Loucy (cell line): Measurements from ENCODE around the gene GGT5.
"Not testable (repeated sequence)": the region's sequence is repeated elsewhere in the genome, so short reads cannot be mapped to it uniquely, and the experiment has no call there.

ENCODE experiments used
- H2AFZ ChIP-seq: fragments of 200-600 bp; sonication (generic); 2 replicates; pipeline ENCODE4 v1.6.0; 2016; ENCODE audit warnings: antibody characterized with exemption, mild to moderate bottlenecking, low read length, moderate library complexity
- H3F3A ChIP-seq: fragments of 200-600 bp; 2 replicates; pipeline ENCODE4 v1.6.0; 2016; ENCODE audit warnings: antibody characterized with exemption, low read depth, mild to moderate bottlenecking
- H3K27me3 ChIP-seq: fragments of 200-600 bp; sonication (generic); 2 replicates; pipeline ENCODE4 v1.6.1; 2014; ENCODE audit warnings: low read length, mild to moderate bottlenecking; ENCODE audit not compliant: insufficient read depth, poor library complexity, severe bottlenecking
- H3K36me3 ChIP-seq: fragments of 200-600 bp; sonication (generic); 2 replicates; pipeline ENCODE4 v1.6.1; 2016; ENCODE audit warnings: low read length; ENCODE audit not compliant: insufficient read depth
- H3K4me1 ChIP-seq: fragments of 200-600 bp; sonication (generic); 2 replicates; pipeline ENCODE4 v1.5.1; 2014; ENCODE audit warnings: low read length, mild to moderate bottlenecking; ENCODE audit not compliant: insufficient read depth, poor library complexity, severe bottlenecking
- H3K4me2 ChIP-seq: fragments of 200-600 bp; sonication (generic); 2 replicates; pipeline ENCODE4 v1.6.0; 2014; ENCODE audit warnings: antibody characterized with exemption, low read length, low read depth, mild to moderate bottlenecking; ENCODE audit not compliant: poor library complexity, severe bottlenecking
- H3K4me3 ChIP-seq: fragments of 200-600 bp; sonication (generic); 2 replicates; pipeline ENCODE4 v1.5.1; 2014; ENCODE audit warnings: low read length, mild to moderate bottlenecking, mixed read lengths; ENCODE audit not compliant: poor library complexity, severe bottlenecking
- H3K79me2 ChIP-seq: fragments of 200-600 bp; sonication (generic); 2 replicates; pipeline ENCODE4 v1.6.1; 2014; ENCODE audit warnings: low read length; ENCODE audit not compliant: insufficient read depth
- H3K9ac ChIP-seq: fragments of 200-600 bp; sonication (generic); 2 replicates; pipeline ENCODE4 v1.6.0; 2014; ENCODE audit warnings: mild to moderate bottlenecking, low read depth, low read length, moderate library complexity; ENCODE audit not compliant: poor library complexity, severe bottlenecking
- H3K9me2 ChIP-seq: fragments of 200-600 bp; sonication (generic); replicated peaks from 2 replicates; pipeline ENCODE4 v1.6.1; 2016; ENCODE audit warnings: low read depth, low read length, mixed read lengths
- H3K9me3 ChIP-seq: fragments of 200-600 bp; sonication (generic); 2 replicates; pipeline ENCODE4 v1.6.1; 2014; ENCODE audit warnings: mild to moderate bottlenecking, antibody characterized with exemption, low read length, low read depth; ENCODE audit not compliant: insufficient read depth
- H4K20me1 ChIP-seq: fragments of 200-600 bp; sonication (generic); 2 replicates; pipeline ENCODE4 v1.6.0; 2014; ENCODE audit warnings: antibody characterized with exemption, low read length, mild to moderate bottlenecking; ENCODE audit not compliant: insufficient read depth, poor library complexity, severe bottlenecking
- CTCF ChIP-seq: fragments of 200-600 bp; sonication (generic); conservative IDR thresholded peaks from 2 replicates; pipeline ENCODE4 v1.5.1; 2014; ENCODE audit warnings: mild to moderate bottlenecking, antibody characterized with exemption, low read length
- EZH2phosphoT487 ChIP-seq: fragments of 200-600 bp; IDR thresholded peaks from 2 replicates; pipeline ENCODE4 v1.6.1; 2018; ENCODE audit warnings: antibody characterized with exemption, mild to moderate bottlenecking, moderate library complexity, borderline replicate concordance

GGT5 gene

GRCh38 chr22:24248611-24249010, 3.7 kb upstream of the GGT5 start:
- H3K79me2 ChIP-seq: not testable (repeated sequence)

GRCh38 chr22:24247564-24248344, 2.9 kb upstream of the GGT5 start:
- Histone ChIP-seq H3K79me2 (no peaks in the 10 kb centered on the region), H3K9me2 (no peaks in the 10 kb centered on the region), H4K20me1 (no peaks in the 10 kb centered on the region), H3K36me3 (no peaks in the 10 kb centered on the region), H2AFZ (0 out of 2 replicates have a peak overlapping the region, but pooled peaks have one; percentile 64), H3F3A (no peaks in the 10 kb centered on the region), H3K9ac (no peak overlapping the region), H3K9me3 (no peaks in the 10 kb centered on the region), H3K4me1 (peaks cover 20% of the 10 kb centered on the region), H3K4me2 (no peak overlapping the region), H3K4me3 (no peak overlapping the region), H3K27me3 (no peaks in the 10 kb centered on the region)
- TF ChIP-seq CTCF (peak; percentile 76), EZH2phosphoT487 (no peak)

More at GRCh38 chr22:24248611-24249010, 3.7 kb upstream of the GGT5 start:
- H3K4me1 ChIP-seq: peaks cover 12% of the 10 kb centered on the region
- H2AFZ ChIP-seq, H3K4me3 ChIP-seq, H3K9me3 ChIP-seq, H3K9me2 ChIP-seq, H3K4me2 ChIP-seq, H3F3A ChIP-seq, H3K36me3 ChIP-seq, H3K27me3 ChIP-seq, H3K9ac ChIP-seq, H4K20me1 ChIP-seq: not testable (repeated sequence)

- no peak for TF ChIP-seq CTCF
- TF ChIP-seq EZH2phosphoT487: no peak
- Histone ChIP-seq H3K4me3 (no peak overlapping the region), H3K9me2 (no peaks in the 10 kb centered on the region), H3K4me1 (peaks cover 27% of the 10 kb centered on the region), H3F3A (no peaks in the 10 kb centered on the region), H3K9me3 (no peaks in the 10 kb centered on the region), H3K4me2 (no peak overlapping the region), H3K9ac (no peak overlapping the region), H3K36me3 (no peaks in the 10 kb centered on the region), H2AFZ (0 out of 2 replicates have a peak overlapping the region, but pooled peaks have one; percentile 64), H4K20me1 (no peaks in the 10 kb centered on the region), H3K79me2 (no peaks in the 10 kb centered on the region), H3K27me3 (no peaks in the 10 kb centered on the region)
Measured at GRCh38 chr22:24247011-24247507, 2.2 kb upstream of the GGT5 start.

GRCh38 chr22:24245584-24246561, 991 bp upstream of the GGT5 start:
- peaks cover 28% of the 10 kb centered on the region for H3K4me1 ChIP-seq
- not testable (repeated sequence) for H3K9ac ChIP-seq, H3K36me3 ChIP-seq

More at GRCh38 chr22:24245584-24246561, 991 bp upstream of the GGT5 start:
- H4K20me1 ChIP-seq, H3K79me2 ChIP-seq, H3F3A ChIP-seq, H2AFZ ChIP-seq, H3K4me2 ChIP-seq, H3K9me2 ChIP-seq, H3K27me3 ChIP-seq, H3K4me3 ChIP-seq, H3K9me3 ChIP-seq: not testable (repeated sequence)
